ENCODE measurements around the gene CA11.

CA11 gene

DNA sequence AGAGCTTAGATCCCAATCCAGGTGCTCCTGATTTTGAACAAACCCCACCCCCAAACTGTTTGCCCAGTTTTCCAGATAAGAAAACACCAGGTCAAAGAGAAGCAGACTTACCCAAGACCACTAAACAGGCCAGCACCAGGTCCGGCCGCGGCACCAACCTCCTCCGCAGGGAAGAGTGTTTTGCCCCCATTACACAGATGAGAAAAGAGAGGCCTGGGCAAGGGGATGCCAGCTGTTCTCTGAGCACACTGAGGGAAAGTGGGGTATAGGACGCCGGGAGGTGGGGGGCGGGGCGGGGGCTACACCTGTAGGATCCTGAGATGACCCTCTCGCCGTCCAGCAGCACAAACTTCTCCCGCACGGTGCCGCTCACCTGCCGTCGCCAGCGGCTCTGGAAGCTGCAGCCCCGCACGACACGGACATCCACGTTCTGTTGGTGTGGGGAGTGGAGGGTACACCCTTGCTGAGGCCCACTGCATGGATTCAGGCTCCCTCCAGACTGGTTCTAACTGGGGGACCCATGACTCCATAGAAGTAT, 36.3 kb downstream of the CA11 start:
- H3K27ac ChIP-seq (ENCODE audit: low read length) = no peak overlapping the region
- no peaks in the 10 kb centered on the region for H3K4me1 ChIP-seq (ENCODE audit: control insufficient read depth, insufficient read depth, low read length)
- no peaks in the 10 kb centered on the region for H3K9me3 ChIP-seq (ENCODE audit: control insufficient read depth in 2 of 2, low read length in 2 of 2)
- H3K9ac ChIP-seq (ENCODE audit: low read length in 2 of 2) = no peak overlapping the region
- H3K4me3 ChIP-seq (ENCODE audit: low read length in 2 of 2) = no peak overlapping the region
- H3K36me3 ChIP-seq (ENCODE audit: control insufficient read depth in 2 of 2, insufficient read depth in 2 of 2, low read length in 2 of 2) = no peaks in the 10 kb centered on the region
- no peaks in the 10 kb centered on the region for H3K27me3 ChIP-seq (ENCODE audit: control insufficient read depth in 1 of 2, insufficient read depth in 2 of 2, low read length in 2 of 2)

- H3K9ac ChIP-seq (ENCODE audit: low read length in 2 of 2) = no peak overlapping the region
- H3K4me3 ChIP-seq (ENCODE audit: low read length in 2 of 2) = no peak overlapping the region
- H3K4me1 ChIP-seq (ENCODE audit: control insufficient read depth, insufficient read depth, low read length) = no peaks in the 10 kb centered on the region
- H3K27me3 ChIP-seq (ENCODE audit: control insufficient read depth in 1 of 2, insufficient read depth in 2 of 2, low read length in 2 of 2) = no peaks in the 10 kb centered on the region
- H3K27ac ChIP-seq (ENCODE audit: low read length) = no peak overlapping the region
- no peaks in the 10 kb centered on the region for H3K36me3 ChIP-seq (ENCODE audit: control insufficient read depth in 2 of 2, insufficient read depth in 2 of 2, low read length in 2 of 2)
- H3K9me3 ChIP-seq (ENCODE audit: control insufficient read depth in 2 of 2, low read length in 2 of 2) = no peaks in the 10 kb centered on the region
Measured at GRCh38 chr19:48608798-48609263, 37.2 kb downstream of the CA11 start.

- Histone ChIP-seq H3K4me1 (ENCODE audit: control insufficient read depth, insufficient read depth, low read length) (no peaks in the 10 kb centered on the region), H3K4me3 (ENCODE audit: low read length in 2 of 2) (no peak overlapping the region), H3K27ac (ENCODE audit: low read length) (no peak overlapping the region), H3K9me3 (ENCODE audit: control insufficient read depth in 2 of 2, low read length in 2 of 2) (no peaks in the 10 kb centered on the region), H3K27me3 (ENCODE audit: control insufficient read depth in 1 of 2, insufficient read depth in 2 of 2, low read length in 2 of 2) (no peaks in the 10 kb centered on the region), H3K36me3 (ENCODE audit: control insufficient read depth in 2 of 2, insufficient read depth in 2 of 2, low read length in 2 of 2) (no peaks in the 10 kb centered on the region), H3K9ac (ENCODE audit: low read length in 2 of 2) (no peak overlapping the region)
Measured at GRCh38 chr19:48607359-48607755, 38.6 kb downstream of the CA11 start.

DNA sequence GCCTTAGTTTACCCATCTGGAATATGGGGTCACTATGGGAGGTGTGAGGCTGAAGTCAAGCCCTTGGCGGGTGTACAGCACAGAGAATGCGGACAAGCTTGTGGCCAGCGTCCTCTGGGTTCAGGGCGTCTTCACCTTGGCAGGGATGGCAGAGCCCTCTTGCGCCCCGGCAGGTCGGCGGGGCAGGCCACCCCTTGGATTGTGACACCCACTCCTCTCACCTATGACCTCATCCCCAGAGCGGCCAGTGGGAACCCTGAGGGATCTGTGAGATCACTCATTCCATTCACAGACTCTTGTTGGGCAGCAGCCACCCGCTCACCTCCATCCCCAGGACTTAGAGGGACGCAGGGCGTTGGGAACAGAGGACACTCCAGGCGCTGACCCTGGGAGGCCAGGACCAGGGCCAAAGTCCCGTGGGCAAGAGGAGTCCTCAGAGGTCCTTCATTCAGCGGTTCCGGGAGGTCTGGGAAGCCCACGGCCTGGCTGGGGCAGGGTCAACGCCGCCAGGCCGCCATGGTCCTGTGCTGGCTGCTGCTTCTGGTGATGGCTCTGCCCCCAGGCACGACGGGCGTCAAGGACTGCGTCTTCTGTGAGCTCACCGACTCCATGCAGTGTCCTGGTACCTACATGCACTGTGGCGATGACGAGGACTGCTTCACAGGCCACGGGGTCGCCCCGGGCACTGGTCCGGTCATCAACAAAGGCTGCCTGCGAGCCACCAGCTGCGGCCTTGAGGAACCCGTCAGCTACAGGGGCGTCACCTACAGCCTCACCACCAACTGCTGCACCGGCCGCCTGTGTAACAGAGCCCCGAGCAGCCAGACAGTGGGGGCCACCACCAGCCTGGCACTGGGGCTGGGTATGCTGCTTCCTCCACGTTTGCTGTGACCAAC, 39.3 kb downstream of the CA11 start, which contains the start of gene SPACA4:
SPACA4 (plus strand) TSS at position 280 of the 896 bp plus-strand sequence; CDS start at position 517, 237 bp downstream.
- H3K4me1 ChIP-seq (ENCODE audit: control insufficient read depth, insufficient read depth, low read length) = no peaks in the 10 kb centered on the region
- H3K9me3 ChIP-seq (ENCODE audit: control insufficient read depth in 2 of 2, low read length in 2 of 2) = no peaks in the 10 kb centered on the region
- no peaks in the 10 kb centered on the region for H3K27me3 ChIP-seq (ENCODE audit: control insufficient read depth in 1 of 2, insufficient read depth in 2 of 2, low read length in 2 of 2)
- no peak within 1 kb of the TSS for H3K27ac ChIP-seq (ENCODE audit: low read length)
- H3K36me3 ChIP-seq (ENCODE audit: control insufficient read depth in 2 of 2, insufficient read depth in 2 of 2, low read length in 2 of 2) = no peaks in the 10 kb centered on the region
- no peak within 1 kb of the TSS for H3K4me3 ChIP-seq (ENCODE audit: low read length in 2 of 2)
- no peak within 1 kb of the TSS for H3K9ac ChIP-seq (ENCODE audit: low read length in 2 of 2)

DNA sequence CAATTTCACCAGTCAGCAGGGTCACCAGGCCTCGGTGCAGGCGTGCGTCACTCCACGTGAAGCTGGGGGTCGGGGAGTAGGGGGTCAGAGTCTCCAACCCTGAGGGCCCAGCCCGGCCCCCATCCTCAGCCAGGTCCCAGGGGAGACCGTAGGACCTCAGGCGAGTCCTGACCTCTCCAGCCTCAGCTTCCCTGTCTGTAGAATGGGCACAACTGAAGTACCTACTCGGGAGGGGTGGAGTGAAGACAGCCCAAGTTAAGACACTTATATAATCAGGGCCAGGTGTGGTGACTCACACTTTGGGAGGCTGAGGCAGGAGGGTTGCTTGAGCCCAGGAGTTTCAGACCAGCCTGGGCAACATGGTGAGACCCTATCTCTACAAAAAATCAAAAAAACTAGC, 42.1 kb downstream of the CA11 start:
- Histone ChIP-seq H3K4me3 (ENCODE audit: low read length in 2 of 2) (no peak overlapping the region), H3K36me3 (ENCODE audit: control insufficient read depth in 2 of 2, insufficient read depth in 2 of 2, low read length in 2 of 2) (no peaks in the 10 kb centered on the region), H3K9ac (ENCODE audit: low read length in 2 of 2) (no peak overlapping the region), H3K9me3 (ENCODE audit: control insufficient read depth in 2 of 2, low read length in 2 of 2) (no peaks in the 10 kb centered on the region), H3K27ac (ENCODE audit: low read length) (no peak overlapping the region), H3K4me1 (ENCODE audit: control insufficient read depth, insufficient read depth, low read length) (no peaks in the 10 kb centered on the region), H3K27me3 (ENCODE audit: control insufficient read depth in 1 of 2, insufficient read depth in 2 of 2, low read length in 2 of 2) (peaks cover 0 to 2% of the 10 kb centered on the region in 2 donors)

DNA sequence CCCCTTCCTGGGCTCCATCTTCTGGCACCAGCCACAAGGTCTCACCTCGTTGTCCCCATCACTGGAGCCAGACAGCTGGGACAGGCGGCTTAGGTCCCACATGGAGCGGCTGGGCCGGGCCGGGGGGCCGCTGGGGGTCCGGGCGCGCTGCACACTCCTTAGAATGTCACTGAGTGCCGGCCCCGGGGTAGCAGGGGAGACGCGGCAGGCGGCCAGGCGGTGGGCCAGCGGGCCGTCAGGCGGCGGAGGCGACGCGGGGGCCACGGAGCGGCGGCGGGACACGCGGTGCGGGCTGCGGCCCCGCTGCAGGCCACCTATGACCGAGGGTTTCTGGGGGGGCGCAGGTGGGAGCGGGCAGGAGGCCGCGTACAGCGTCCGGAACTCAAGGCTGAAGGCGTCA, 42.5 kb downstream of the CA11 start:
- H3K4me1 ChIP-seq (ENCODE audit: control insufficient read depth, insufficient read depth, low read length) = no peaks in the 10 kb centered on the region
- no peak overlapping the region for H3K27ac ChIP-seq (ENCODE audit: low read length)
- no peak overlapping the region for H3K4me3 ChIP-seq (ENCODE audit: low read length in 2 of 2)
- peaks cover 0 to 2% of the 10 kb centered on the region in 2 donors for H3K27me3 ChIP-seq (ENCODE audit: control insufficient read depth in 1 of 2, insufficient read depth in 2 of 2, low read length in 2 of 2)
- H3K9me3 ChIP-seq (ENCODE audit: control insufficient read depth in 2 of 2, low read length in 2 of 2) = no peaks in the 10 kb centered on the region
- no peak overlapping the region for H3K9ac ChIP-seq (ENCODE audit: low read length in 2 of 2)
- no peaks in the 10 kb centered on the region for H3K36me3 ChIP-seq (ENCODE audit: control insufficient read depth in 2 of 2, insufficient read depth in 2 of 2, low read length in 2 of 2)

GRCh38 chr19:48603001-48603400, 43.0 kb downstream of the CA11 start:
- H3K9ac ChIP-seq (ENCODE audit: low read length in 2 of 2) = no peak overlapping the region
- H3K4me3 ChIP-seq (ENCODE audit: low read length in 2 of 2) = no peak overlapping the region
- no peaks in the 10 kb centered on the region for H3K4me1 ChIP-seq (ENCODE audit: control insufficient read depth, insufficient read depth, low read length)
- no peaks in the 10 kb centered on the region for H3K9me3 ChIP-seq (ENCODE audit: control insufficient read depth in 2 of 2, low read length in 2 of 2)
- H3K27ac ChIP-seq (ENCODE audit: low read length) = no peak overlapping the region
- peaks cover 0 to 2% of the 10 kb centered on the region in 2 donors for H3K27me3 ChIP-seq (ENCODE audit: control insufficient read depth in 1 of 2, insufficient read depth in 2 of 2, low read length in 2 of 2)
- H3K36me3 ChIP-seq (ENCODE audit: control insufficient read depth in 2 of 2, insufficient read depth in 2 of 2, low read length in 2 of 2) = no peaks in the 10 kb centered on the region

DNA sequence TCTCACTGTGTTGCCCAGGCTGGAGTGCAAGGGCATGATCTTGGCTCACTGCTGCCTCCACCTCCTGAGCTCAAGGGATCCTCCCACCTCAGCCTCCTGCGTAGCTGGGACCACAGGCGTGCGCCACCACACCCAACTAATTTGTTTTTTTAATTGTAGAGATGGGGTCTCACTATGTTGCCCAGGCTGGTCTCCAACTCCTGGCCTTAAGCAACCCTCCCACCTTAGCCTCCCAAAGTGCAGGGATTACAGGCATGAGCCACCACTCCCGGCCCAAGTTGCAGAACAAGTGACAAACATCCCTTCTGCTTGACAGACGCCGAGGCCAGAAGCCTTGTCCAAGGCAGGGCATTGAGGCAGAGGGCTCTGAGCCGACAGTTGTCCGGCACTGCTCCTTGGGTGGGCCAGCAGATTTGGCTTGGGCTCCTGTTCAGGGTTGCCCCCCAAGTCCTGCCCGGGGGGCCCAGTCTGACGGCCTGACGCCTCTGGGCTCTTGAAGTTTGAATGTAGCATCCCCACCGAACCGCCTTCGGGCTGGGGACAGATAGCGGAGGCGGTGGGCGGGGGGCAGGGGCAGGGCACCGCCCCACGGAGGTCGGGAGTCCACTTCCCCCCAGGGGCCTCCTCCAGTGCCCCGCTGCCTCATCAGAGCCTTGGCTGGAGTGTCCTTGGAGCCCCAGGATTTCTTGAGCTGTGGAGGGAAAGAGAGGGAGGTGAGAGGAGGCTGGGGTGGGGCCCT, 45.1 kb downstream of the CA11 start:
- Histone ChIP-seq H3K27ac (ENCODE audit: low read length) (no peak overlapping the region), H3K27me3 (ENCODE audit: control insufficient read depth in 1 of 2, insufficient read depth in 2 of 2, low read length in 2 of 2) (peaks cover 0 to 2% of the 10 kb centered on the region in 2 donors), H3K4me3 (ENCODE audit: low read length in 2 of 2) (no peak overlapping the region), H3K36me3 (ENCODE audit: control insufficient read depth in 2 of 2, insufficient read depth in 2 of 2, low read length in 2 of 2) (no peaks in the 10 kb centered on the region), H3K4me1 (ENCODE audit: control insufficient read depth, insufficient read depth, low read length) (no peaks in the 10 kb centered on the region), H3K9ac (ENCODE audit: low read length in 2 of 2) (no peak overlapping the region), H3K9me3 (ENCODE audit: control insufficient read depth in 2 of 2, low read length in 2 of 2) (no peaks in the 10 kb centered on the region)

DNA sequence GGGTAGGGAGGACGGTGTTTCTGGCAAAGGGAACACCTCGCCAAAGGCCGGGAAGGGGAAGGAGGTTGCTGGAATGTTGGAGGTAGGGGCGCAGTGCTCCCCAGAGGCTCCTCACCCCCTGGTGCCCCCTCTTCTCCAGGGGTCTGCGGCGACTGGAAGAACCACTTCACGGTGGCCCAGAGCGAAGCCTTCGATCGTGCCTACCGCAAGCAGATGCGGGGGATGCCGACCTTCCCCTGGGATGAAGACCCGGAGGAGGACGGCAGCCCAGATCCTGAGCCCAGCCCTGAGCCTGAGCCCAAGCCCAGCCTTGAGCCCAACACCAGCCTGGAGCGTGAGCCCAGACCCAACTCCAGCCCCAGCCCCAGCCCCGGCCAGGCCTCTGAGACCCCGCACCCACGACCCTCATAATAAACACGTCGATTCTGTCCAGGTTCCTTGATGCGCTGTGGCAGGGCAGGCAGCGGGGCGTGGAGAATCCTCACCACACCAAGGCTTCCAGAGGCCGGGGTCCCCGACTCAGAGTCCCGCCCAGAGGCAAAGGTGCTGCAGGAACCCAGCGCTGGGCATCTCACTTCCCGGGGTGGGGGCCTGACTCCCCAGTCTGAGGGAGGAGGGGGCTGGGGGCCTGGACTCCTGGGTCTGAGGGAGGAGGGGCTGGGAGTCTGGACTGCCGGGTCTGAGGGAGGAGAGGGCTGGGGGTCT, 46.8 kb downstream of the CA11 start:
- H3K27me3 ChIP-seq (ENCODE audit: control insufficient read depth in 1 of 2, insufficient read depth in 2 of 2, low read length in 2 of 2) = peaks cover 0 to 2% of the 10 kb centered on the region in 2 donors
- H3K36me3 ChIP-seq (ENCODE audit: control insufficient read depth in 2 of 2, insufficient read depth in 2 of 2, low read length in 2 of 2) = no peaks in the 10 kb centered on the region
- H3K9ac ChIP-seq (ENCODE audit: low read length in 2 of 2) = no peak overlapping the region
- H3K4me1 ChIP-seq (ENCODE audit: control insufficient read depth, insufficient read depth, low read length) = no peaks in the 10 kb centered on the region
- H3K4me3 ChIP-seq (ENCODE audit: low read length in 2 of 2) = no peak overlapping the region
- no peaks in the 10 kb centered on the region for H3K9me3 ChIP-seq (ENCODE audit: control insufficient read depth in 2 of 2, low read length in 2 of 2)
- no peak overlapping the region for H3K27ac ChIP-seq (ENCODE audit: low read length)

DNA sequence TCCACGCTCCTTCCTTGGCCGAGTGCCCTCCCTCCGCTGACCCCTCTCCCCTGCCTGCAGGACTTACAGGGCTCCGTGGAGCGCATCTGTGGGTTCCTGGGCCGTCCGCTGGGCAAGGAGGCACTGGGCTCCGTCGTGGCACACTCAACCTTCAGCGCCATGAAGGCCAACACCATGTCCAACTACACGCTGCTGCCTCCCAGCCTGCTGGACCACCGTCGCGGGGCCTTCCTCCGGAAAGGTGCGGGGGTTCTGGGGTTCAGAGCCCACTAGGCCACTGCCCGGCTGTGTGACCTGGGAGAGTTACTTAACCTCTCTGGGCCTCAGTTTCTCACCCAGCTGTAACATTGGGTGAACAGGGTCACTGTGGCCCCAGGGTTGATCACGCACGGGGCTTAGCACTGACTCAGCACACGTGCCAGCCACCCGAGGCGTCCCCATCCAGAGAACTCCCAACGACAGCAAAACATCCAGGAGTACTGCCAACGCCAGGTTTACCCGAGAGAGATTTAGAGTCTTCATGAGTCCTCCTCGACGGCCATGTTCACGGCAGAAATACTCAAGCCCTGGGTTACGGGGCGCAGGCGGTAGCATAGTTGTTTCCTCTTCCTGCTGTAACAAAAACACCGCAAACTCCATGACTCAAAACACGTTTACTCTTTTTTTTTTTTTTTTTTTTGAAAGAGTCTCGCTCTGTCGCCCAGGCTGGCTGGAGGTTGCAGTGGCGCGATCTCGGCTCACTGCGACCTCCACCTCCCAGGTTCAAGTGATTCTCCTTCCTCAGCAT, 49.1 kb downstream of the CA11 start:
- peaks cover 0 to 2% of the 10 kb centered on the region in 2 donors for H3K27me3 ChIP-seq (ENCODE audit: control insufficient read depth in 1 of 2, insufficient read depth in 2 of 2, low read length in 2 of 2)
- no peaks in the 10 kb centered on the region for H3K36me3 ChIP-seq (ENCODE audit: control insufficient read depth in 2 of 2, insufficient read depth in 2 of 2, low read length in 2 of 2)
- no peak overlapping the region for H3K27ac ChIP-seq (ENCODE audit: low read length)
- no peaks in the 10 kb centered on the region for H3K9me3 ChIP-seq (ENCODE audit: control insufficient read depth in 2 of 2, low read length in 2 of 2)
- no peak overlapping the region for H3K4me3 ChIP-seq (ENCODE audit: low read length in 2 of 2)
- no peaks in the 10 kb centered on the region for H3K4me1 ChIP-seq (ENCODE audit: control insufficient read depth, insufficient read depth, low read length)
- no peak overlapping the region for H3K9ac ChIP-seq (ENCODE audit: low read length in 2 of 2)
